ENCODE results near the gene C16orf82. TPM values are rescaled to one million over a fixed set of nuclear protein-coding genes. Genes with fewer than 3 reads are reported as not detected.

Gene C16orf82
- total and polyA plus RNA-seq, 7 donors, result not detected

DNA sequence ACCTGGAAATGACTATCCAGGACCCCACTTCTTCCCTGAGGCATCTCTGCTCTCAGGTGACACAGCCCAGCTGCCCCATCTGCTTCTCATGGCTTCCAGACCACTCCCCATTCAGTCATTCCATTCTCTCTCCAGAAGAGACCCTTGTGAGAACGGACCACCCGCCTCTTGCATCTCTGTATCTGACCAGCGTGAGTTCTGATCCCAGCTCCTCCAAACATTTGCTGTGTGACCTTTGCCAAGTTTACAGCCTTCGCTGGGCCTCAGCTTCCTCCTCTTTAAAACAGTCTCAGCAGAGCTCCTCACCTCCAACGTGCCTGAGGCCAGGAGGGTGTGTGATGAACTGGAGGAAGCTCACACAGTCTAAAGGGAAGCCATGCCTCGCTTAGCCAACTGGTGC lies 39.6 kb downstream of the C16orf82 start:
- intact Hi-C loops (cut with DNase I), result no loop called here
- 80 to 83% methylated on average over 6 of the region's 6 CpGs for WGBS, 2 donors

DNA sequence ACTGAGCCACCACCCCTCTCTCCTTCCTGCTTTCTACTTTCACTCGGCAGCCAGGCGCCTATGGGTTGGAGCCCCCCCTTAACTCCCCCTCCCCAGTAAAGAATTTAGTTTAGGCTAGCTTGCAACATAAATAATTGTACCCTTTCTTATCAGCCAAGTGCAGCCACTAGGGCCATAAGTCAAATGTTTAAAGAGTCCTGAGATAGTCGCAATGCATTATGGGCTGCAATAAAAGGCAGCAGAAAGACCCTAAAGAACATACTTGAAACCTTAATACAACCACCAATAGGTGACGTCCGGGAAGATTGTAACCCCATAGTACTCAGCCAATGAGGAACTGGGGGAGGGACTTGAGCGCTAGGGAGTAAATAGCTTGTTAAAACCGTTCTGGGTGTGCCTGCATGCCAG lies 40.5 kb downstream of the C16orf82 start:
- Histone ChIP-seq H3K36me3 (no peaks in the 10 kb centered on the region), H3K4me1 (peaks cover 0 to 10% (median 9%) of the 10 kb centered on the region in 4 donors), H3K27ac (no peak overlapping the region), H3K9me3 (no peaks in the 10 kb centered on the region), H3K27me3 (no peaks in the 10 kb centered on the region), H3K4me3 (no peak overlapping the region)
- DNase-seq, result no peak
- TF ChIP-seq POLR2A (IDR thresholded peaks at IDR 0.05) (no peak), POLR2AphosphoS5 (IDR thresholded peaks at IDR 0.05) (no peak), CTCF (IDR thresholded peaks at IDR 0.05) (no peak)
- intact Hi-C loops (cut with DNase I), result no loop called here
- 15 to 41% methylated on average over 7 of the region's 7 CpGs for WGBS, 2 donors

More for the DNA sequence above, 39.6 kb downstream of the C16orf82 start:
- H3K9me3 ChIP-seq, result no peaks in the 10 kb centered on the region
- H3K27ac ChIP-seq, result no peak overlapping the region
- H3K4me1 ChIP-seq, result peaks cover 0 to 10% (median 9%) of the 10 kb centered on the region in 4 donors
- no peaks in the 10 kb centered on the region for H3K27me3 ChIP-seq
- H3K4me3 ChIP-seq, result no peak overlapping the region
- TF ChIP-seq POLR2A (IDR thresholded peaks at IDR 0.05), result no peak
- no peak for TF ChIP-seq POLR2AphosphoS5 (IDR thresholded peaks at IDR 0.05)
- no peak for TF ChIP-seq CTCF (IDR thresholded peaks at IDR 0.05)
- no peak for TF ChIP-seq EP300 (IDR thresholded peaks at IDR 0.05)
- no peak for DNase-seq
- H3K36me3 ChIP-seq, result no peaks in the 10 kb centered on the region

GRCh38 chr16:27108051-27108770 lies 41.5 kb downstream of the C16orf82 start:
- H3K9me3 ChIP-seq, result no peaks in the 10 kb centered on the region
- no peak overlapping the region for H3K4me3 ChIP-seq
- no peaks in the 10 kb centered on the region for H3K27me3 ChIP-seq
- no peaks in the 10 kb centered on the region for H3K36me3 ChIP-seq
- peaks cover 0 to 10% (median 9%) of the 10 kb centered on the region in 4 donors for H3K4me1 ChIP-seq
- intact Hi-C loops (cut with DNase I), result no loop called here
- WGBS, 2 donors, result 84 to 89% methylated on average over 13 of the region's 13 CpGs
- no peak for TF ChIP-seq POLR2AphosphoS5 (IDR thresholded peaks at IDR 0.05)
- no peak for TF ChIP-seq POLR2A (IDR thresholded peaks at IDR 0.05)
- TF ChIP-seq CTCF (IDR thresholded peaks at IDR 0.05), result no peak
- no peak for TF ChIP-seq EP300 (IDR thresholded peaks at IDR 0.05)
- no peak overlapping the region for H3K27ac ChIP-seq
- no peak for DNase-seq

DNA sequence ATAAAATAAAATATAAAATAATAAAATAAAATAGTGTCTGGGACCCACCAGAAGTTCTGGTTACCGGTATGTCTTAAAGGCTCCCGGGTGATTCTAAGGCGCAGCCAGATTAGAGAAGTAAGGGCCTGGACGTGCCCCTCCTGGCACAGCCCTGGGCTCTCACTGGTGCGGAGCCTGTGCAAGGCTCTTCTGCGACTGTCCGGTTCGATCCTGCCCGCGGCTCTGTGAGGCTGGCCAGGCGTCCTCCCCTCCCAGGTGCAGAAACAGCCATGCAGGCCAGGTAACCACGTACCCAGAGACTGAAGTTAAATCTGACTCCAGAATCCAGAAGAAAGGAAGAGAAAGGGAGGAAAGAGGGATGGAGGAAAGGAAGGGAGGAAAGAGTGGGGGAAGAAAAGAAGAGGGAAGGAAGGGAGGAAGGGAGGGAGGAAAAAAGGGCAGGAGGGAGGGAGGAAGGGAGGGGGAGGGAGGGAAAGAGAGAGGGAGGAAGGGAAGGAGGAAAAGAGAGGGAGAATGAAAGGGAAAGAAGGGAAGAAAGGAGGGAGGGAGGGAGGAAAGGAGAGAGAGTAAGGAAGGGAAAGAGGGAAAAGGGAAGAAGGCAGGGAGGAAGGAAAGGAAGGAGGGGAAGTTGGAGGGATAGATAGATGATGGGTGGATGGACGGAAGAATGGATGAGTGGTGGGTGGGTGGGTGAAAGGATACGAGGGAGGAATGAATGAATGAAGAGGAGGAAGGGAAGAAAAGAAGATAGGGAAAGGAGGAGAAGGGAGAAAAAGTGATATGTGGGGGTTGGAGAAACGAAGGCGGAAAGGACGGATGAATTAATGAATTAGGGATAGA lies 42.3 kb downstream of the C16orf82 start:
- WGBS, 2 donors, result 72 to 73% methylated on average over 17 of the region's 17 CpGs
- no peak for DNase-seq
- no peak overlapping the region for H3K27ac ChIP-seq
- H3K4me1 ChIP-seq, result peaks cover 0 to 10% (median 9%) of the 10 kb centered on the region in 4 donors
- peak overlapping the region in 3 of 4 donors; percentile 24 to 44 (median 35) for H3K4me3 ChIP-seq
- intact Hi-C loops (cut with DNase I), result no loop called here
- H3K9me3 ChIP-seq, result no peaks in the 10 kb centered on the region
- TF ChIP-seq POLR2AphosphoS5 (IDR thresholded peaks at IDR 0.05), result no peak
- TF ChIP-seq POLR2A (IDR thresholded peaks at IDR 0.05), result no peak
- TF ChIP-seq EP300 (IDR thresholded peaks at IDR 0.05), result no peak
- no peak for TF ChIP-seq CTCF (IDR thresholded peaks at IDR 0.05)
- no peaks in the 10 kb centered on the region for H3K27me3 ChIP-seq
- no peaks in the 10 kb centered on the region for H3K36me3 ChIP-seq

Measured in sigmoid colon (tissue), 7 donors.